GM23338 (cell line): ENCODE results near the gene PRMT5.

ENCODE experiments used
- CTCF ChIP-seq, 2 experiments: fragments of 200-600 bp in 1 of 2; sonication (generic) in 1 of 2; conservative IDR thresholded peaks; 2 replicates each; pipeline versions ENCODE4 v1.5.1 to v1.6.1; 2016 to 2017; ENCODE audit warnings: antibody characterized with exemption in 2 of 2, low read depth in 2 of 2, mild to moderate bottlenecking in 2 of 2, moderate library complexity in 1 of 2
- EZH2 ChIP-seq: fragments of 200-600 bp; sonication (generic); IDR thresholded peaks from one replicate; pipeline ENCODE4 v1.8.0; 2017; ENCODE audit warnings: antibody characterized with exemption, mild to moderate bottlenecking, low read depth; ENCODE audit not compliant: unreplicated experiment
- EZH2phosphoT487 ChIP-seq: fragments of 200-600 bp; sonication (generic); IDR thresholded peaks from one replicate; pipeline ENCODE4 v1.8.1; 2018; ENCODE audit warnings: antibody characterized with exemption; ENCODE audit not compliant: unreplicated experiment
- POLR2AphosphoS5 ChIP-seq: IDR thresholded peaks from 2 replicates; pipeline ENCODE4 v1.6.1; 2016; ENCODE audit warnings: antibody characterized with exemption, low read depth
- REST ChIP-seq: IDR thresholded peaks from one replicate; pipeline ENCODE4 v1.6.1; 2018; ENCODE audit warnings: antibody characterized with exemption; ENCODE audit not compliant: unreplicated experiment
- ZNF331 ChIP-seq: fragments of 250-450 bp; sonication (Bioruptor Pico); IDR thresholded peaks from 2 replicates; pipeline ENCODE4 v1.5.0; 2020; ENCODE audit warnings: low read depth, mild to moderate bottlenecking, moderate library complexity

- TF ChIP-seq CTCF (conservative IDR thresholded peaks at IDR 0.05; ENCODE audit: low read depth in 2 of 2) (no peak), EZH2phosphoT487 (no peak), REST (no peak), ZNF331 (CRISPR knock-in tag) (no peak), POLR2AphosphoS5 (no peak), EZH2 (no peak)
These were observed 42.0 kb upstream of the PRMT5 start for GRCh38 chr14:22971152-22971551.
